Muscle layer of duodenum (tissue), 2 donors: ENCODE results near the gene TACO1.

ENCODE experiments used
- H3K27ac ChIP-seq: one replicate; pipeline ENCODE4 v1.7.0; 2013; ENCODE audit warnings: mild to moderate bottlenecking, low read length
- H3K27me3 ChIP-seq: one replicate; pipeline ENCODE4 v1.7.0; 2013; ENCODE audit warnings: low read depth, mild to moderate bottlenecking, control low read depth, low read length
- H3K36me3 ChIP-seq, 2 donors: one replicate each; pipeline ENCODE4 v1.7.0; 2013; ENCODE audit warnings: low read length in 2 of 2, control low read depth in 1 of 2, mild to moderate bottlenecking in 1 of 2; ENCODE audit not compliant: insufficient read depth in 2 of 2, control insufficient read depth in 1 of 2
- H3K4me1 ChIP-seq, 2 donors: one replicate each; pipeline ENCODE4 v1.7.0; 2013; ENCODE audit warnings: low read length in 2 of 2, mild to moderate bottlenecking in 2 of 2, control low read depth in 1 of 2, moderate library complexity in 1 of 2; ENCODE audit not compliant: insufficient read depth in 2 of 2, control insufficient read depth in 1 of 2
- H3K4me3 ChIP-seq, 2 donors: one replicate each; pipeline ENCODE4 v1.7.0; 2013; ENCODE audit warnings: low read length in 2 of 2, low read depth in 1 of 2, mild to moderate bottlenecking in 1 of 2
- H3K9me3 ChIP-seq, 2 donors: one replicate each; pipeline ENCODE4 v1.7.0; 2013; ENCODE audit warnings: low read length in 2 of 2, control low read depth in 1 of 2, mild to moderate bottlenecking in 1 of 2; ENCODE audit not compliant: control insufficient read depth in 1 of 2
- donor health status: healthy.

The TACO1 gene

GRCh38 chr17:63624531-63624880 lies 23.8 kb downstream of the TACO1 start:
- no peak overlapping the region for H3K27ac ChIP-seq
- no peaks in the 10 kb centered on the region for H3K36me3 ChIP-seq
- peaks cover 6 to 37% of the 10 kb centered on the region in 2 donors for H3K4me1 ChIP-seq
- no peaks in the 10 kb centered on the region for H3K27me3 ChIP-seq
- H3K9me3 ChIP-seq: no peaks in the 10 kb centered on the region
- H3K4me3 ChIP-seq: no peak overlapping the region

GRCh38 chr17:63626551-63627180 lies 26.0 kb downstream of the TACO1 start:
- no peaks in the 10 kb centered on the region for H3K9me3 ChIP-seq
- no peaks in the 10 kb centered on the region for H3K27me3 ChIP-seq
- H3K4me1 ChIP-seq: peaks cover 6 to 41% of the 10 kb centered on the region in 2 donors
- H3K36me3 ChIP-seq: no peaks in the 10 kb centered on the region
- H3K27ac ChIP-seq: peak overlapping the region; percentile 35
- H3K4me3 ChIP-seq: no peak overlapping the region

GRCh38 chr17:63629627-63630026 lies 28.9 kb downstream of the TACO1 start:
- Histone ChIP-seq H3K36me3 (peaks cover 5 to 10% of the 10 kb centered on the region in 2 donors), H3K9me3 (no peaks in the 10 kb centered on the region), H3K4me1 (peaks cover 12 to 34% of the 10 kb centered on the region in 2 donors), H3K4me3 (no peak overlapping the region), H3K27me3 (no peaks in the 10 kb centered on the region), H3K27ac (no peak overlapping the region)

GRCh38 chr17:63631062-63631461 lies 30.4 kb downstream of the TACO1 start:
- H3K9me3 ChIP-seq: no peaks in the 10 kb centered on the region
- H3K4me3 ChIP-seq: no peak overlapping the region
- peaks cover 7 to 13% of the 10 kb centered on the region in 2 donors for H3K36me3 ChIP-seq
- H3K27ac ChIP-seq: no peak overlapping the region
- peaks cover 13 to 34% of the 10 kb centered on the region in 2 donors for H3K4me1 ChIP-seq
- no peaks in the 10 kb centered on the region for H3K27me3 ChIP-seq

GRCh38 chr17:63631626-63632025 lies 30.9 kb downstream of the TACO1 start:
- Histone ChIP-seq H3K4me3 (no peak overlapping the region), H3K27ac (no peak overlapping the region), H3K36me3 (peaks cover 9 to 19% of the 10 kb centered on the region in 2 donors), H3K27me3 (no peaks in the 10 kb centered on the region), H3K4me1 (peaks cover 13 to 30% of the 10 kb centered on the region in 2 donors), H3K9me3 (no peaks in the 10 kb centered on the region)

- Histone ChIP-seq H3K27me3 (no peaks in the 10 kb centered on the region), H3K9me3 (no peaks in the 10 kb centered on the region), H3K36me3 (peaks cover 17 to 28% of the 10 kb centered on the region in 2 donors), H3K4me1 (peaks cover 7 to 28% of the 10 kb centered on the region in 2 donors), H3K27ac (peak overlapping the region; percentile 52), H3K4me3 (no peak overlapping the region)
Measured at GRCh38 chr17:63633742-63634141, 33.0 kb downstream of the TACO1 start.

GRCh38 chr17:63634163-63634562 lies 33.5 kb downstream of the TACO1 start:
- Histone ChIP-seq H3K27ac (peak overlapping the region; percentile 52), H3K4me3 (no peak overlapping the region), H3K27me3 (no peaks in the 10 kb centered on the region), H3K9me3 (no peaks in the 10 kb centered on the region), H3K36me3 (peaks cover 17 to 29% of the 10 kb centered on the region in 2 donors), H3K4me1 (peaks cover 7 to 32% of the 10 kb centered on the region in 2 donors)

GRCh38 chr17:63634816-63635215 lies 34.1 kb downstream of the TACO1 start:
- peaks cover 7 to 33% of the 10 kb centered on the region in 2 donors for H3K4me1 ChIP-seq

GRCh38 chr17:63635290-63635689 lies 34.6 kb downstream of the TACO1 start:
- Histone ChIP-seq H3K4me1 (peaks cover 7 to 33% of the 10 kb centered on the region in 2 donors), H3K4me3 (no peak overlapping the region), H3K27ac (no peak overlapping the region), H3K9me3 (no peaks in the 10 kb centered on the region), H3K36me3 (peaks cover 17 to 29% of the 10 kb centered on the region in 2 donors), H3K27me3 (no peaks in the 10 kb centered on the region)

More at GRCh38 chr17:63634816-63635215, 34.1 kb downstream of the TACO1 start:
- Histone ChIP-seq H3K9me3 (no peaks in the 10 kb centered on the region), H3K36me3 (peaks cover 17 to 29% of the 10 kb centered on the region in 2 donors), H3K27ac (no peak overlapping the region), H3K27me3 (no peaks in the 10 kb centered on the region), H3K4me3 (no peak overlapping the region)

GRCh38 chr17:63635787-63636186 lies 35.1 kb downstream of the TACO1 start:
- Histone ChIP-seq H3K4me3 (no peak overlapping the region), H3K27ac (no peak overlapping the region), H3K4me1 (peaks cover 7 to 31% of the 10 kb centered on the region in 2 donors), H3K9me3 (no peaks in the 10 kb centered on the region), H3K27me3 (no peaks in the 10 kb centered on the region), H3K36me3 (peaks cover 17 to 29% of the 10 kb centered on the region in 2 donors)

- H3K36me3 ChIP-seq: peaks cover 12 to 19% of the 10 kb centered on the region in 2 donors
Measured at GRCh38 chr17:63639125-63639524, 38.4 kb downstream of the TACO1 start.

GRCh38 chr17:63640038-63640437 lies 39.3 kb downstream of the TACO1 start:
- H3K4me3 ChIP-seq: no peak overlapping the region
- no peaks in the 10 kb centered on the region for H3K9me3 ChIP-seq
- H3K27ac ChIP-seq: no peak overlapping the region
- no peaks in the 10 kb centered on the region for H3K27me3 ChIP-seq
- peaks cover 12 to 19% of the 10 kb centered on the region in 2 donors for H3K36me3 ChIP-seq
- H3K4me1 ChIP-seq: peaks cover 0 to 21% of the 10 kb centered on the region in 2 donors

More at GRCh38 chr17:63639125-63639524, 38.4 kb downstream of the TACO1 start:
- Histone ChIP-seq H3K27ac (no peak overlapping the region), H3K9me3 (no peaks in the 10 kb centered on the region), H3K4me3 (no peak overlapping the region), H3K4me1 (peaks cover 7 to 28% of the 10 kb centered on the region in 2 donors), H3K27me3 (no peaks in the 10 kb centered on the region)
